ENCODE results near the gene ARMC2.

- no peak for TF ChIP-seq CTCF (IDR thresholded peaks at IDR 0.05 in 8 of 11, conservative IDR thresholded peaks at IDR 0.05 in 3 of 11)
- TF ChIP-seq POLR2A (IDR thresholded peaks at IDR 0.05): no peak
Measured at GRCh38 chr6:108883172-108883571, 35.0 kb downstream of the ARMC2 start.
